GM23248 (cell line): ENCODE data around the gene TBC1D25.

Experiments
- EZH2 ChIP-seq: fragments of 200-600 bp; sonication (generic); IDR thresholded peaks from 2 replicates; pipeline ENCODE4 v1.6.1; 2018; ENCODE audit warnings: antibody characterized with exemption, mild to moderate bottlenecking; ENCODE audit not compliant: insufficient read depth, poor library complexity, severe bottlenecking
- EZH2phosphoT487 ChIP-seq: fragments of 200-600 bp; sonication (generic); IDR thresholded peaks from 2 replicates; pipeline ENCODE4 v1.6.1; 2018; ENCODE audit warnings: antibody characterized with exemption, moderate library complexity, mild to moderate bottlenecking, low read depth; ENCODE audit not compliant: insufficient read depth

DNA sequence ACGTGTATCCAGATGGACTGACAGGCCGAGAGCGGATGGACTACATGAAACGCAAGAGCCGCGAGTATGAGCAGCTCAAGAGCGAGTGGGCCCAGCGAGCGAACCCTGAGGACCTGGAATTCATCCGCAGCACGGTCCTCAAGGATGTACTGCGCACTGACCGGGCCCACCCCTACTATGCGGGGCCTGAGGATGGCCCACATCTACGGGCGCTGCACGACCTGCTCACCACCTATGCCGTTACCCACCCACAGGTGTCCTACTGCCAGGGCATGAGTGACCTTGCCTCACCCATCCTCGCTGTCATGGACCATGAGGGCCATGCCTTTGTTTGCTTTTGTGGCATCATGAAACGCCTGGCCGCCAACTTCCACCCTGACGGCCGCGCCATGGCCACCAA is 20.1 kb downstream of the TBC1D25 start:
- no peak for TF ChIP-seq EZH2phosphoT487
- no peak for TF ChIP-seq EZH2
